Left lung (tissue), 10 donors: Measurements from ENCODE around the gene ISL2. TPM values are rescaled to one million over a fixed set of nuclear protein-coding genes. Genes with fewer than 3 reads are reported as not detected.

Source experiments
- ATAC-seq: fragments of 200-7000 bp; cut with Tn5 transposase; one replicate; pipeline ENCODE4 v1.9.1; 2020; ENCODE audit warnings: moderate library complexity
- DNase-seq, 4 donors: peaks; one replicate each; pipeline ENCODE4 v3.0.0-alpha.2; 2013 to 2020
- H3K27ac ChIP-seq, 2 donors: fragments of 200-600 bp; sonication (generic) in 1 of 2; one replicate each; pipeline versions ENCODE4 v1.5.0 to v1.8.0; 2020 to 2021
- H3K27me3 ChIP-seq, 2 donors: fragments of 200-600 bp; sonication (generic) in 1 of 2; one replicate each; pipeline versions ENCODE4 v1.5.0 to v1.8.0; 2020 to 2021
- H3K36me3 ChIP-seq, 2 donors: fragments of 200-600 bp; sonication (generic) in 1 of 2; one replicate each; pipeline versions ENCODE4 v1.5.0 to v1.8.0; 2020 to 2021
- H3K4me1 ChIP-seq, 2 donors: fragments of 200-600 bp; one replicate each; pipeline ENCODE4 v1.8.0; 2021
- H3K4me3 ChIP-seq, 2 donors: fragments of 200-600 bp; sonication (generic) in 1 of 2; one replicate each; pipeline versions ENCODE4 v1.5.0 to v1.8.0; 2020 to 2021; ENCODE audit warnings: mild to moderate bottlenecking in 1 of 2
- H3K9me3 ChIP-seq, 2 donors: fragments of 200-600 bp; sonication (generic) in 1 of 2; one replicate each; pipeline versions ENCODE4 v1.5.0 to v1.8.0; 2020 to 2021
- intact Hi-C, 2 donors: fragments of 100-400 bp; cut with DNase I; formaldehyde crosslinking; loops; one replicate each; pipeline versions ENCODE4 v1.11.2 to v1.14.2; 2022
- polyA plus RNA-seq, 6 donors: library from polyadenylated mRNA; unstranded; fragments of 120-200 nt; gene quantifications; one replicate each; pipeline ENCODE4 v1.2.1, GENCODE V29; 2013; ENCODE audit not compliant: insufficient read length in 6 of 6
- total RNA-seq, 2 donors: library from RNA; stranded (reverse); fragmentation: NEBNext Ultra II Directional; extraction: Animal tissue kit (Norgen Biotek cat#: 25700); gene quantifications; one replicate each; pipeline ENCODE4 v1.2.1, GENCODE V29; 2021
- TF ChIP-seq, protein P1 (sequence below), 2 donors: fragments of 200-600 bp; sonication (generic) in 1 of 2; IDR thresholded peaks; one replicate each; pipeline versions ENCODE4 v1.5.0 to v1.8.0; 2021; ENCODE audit warnings: antibody characterized with exemption in 2 of 2
- donor health status: DM: no; HTN: yes; CAD: no.
- donor health status: DM: no; HTN: no; CAD: no.

ISL2 gene
- total and polyA plus RNA-seq, 8 donors: 0.11 to 0.39 (median 0.16) TPM; not detected in 4

DNA sequence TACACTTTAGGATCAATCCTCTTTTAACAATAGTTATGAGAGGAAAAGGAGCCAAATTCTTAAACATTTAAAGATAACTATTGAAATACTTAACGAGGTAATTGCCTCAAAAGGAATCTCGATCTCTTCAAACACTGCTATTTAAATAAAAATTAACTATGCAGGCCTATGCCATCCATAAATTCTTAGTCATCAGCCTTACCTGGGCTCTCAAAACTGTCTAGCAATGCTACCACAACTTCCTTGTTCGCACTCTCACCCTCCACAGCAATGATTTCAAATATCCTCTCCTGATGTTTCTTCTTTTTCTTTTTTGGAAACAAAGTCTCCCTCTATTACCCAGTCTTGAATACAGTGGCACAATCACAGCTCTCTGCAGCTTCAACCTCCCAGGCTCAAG, 37.6 kb upstream of the ISL2 start:
- peaks cover 5 to 23% of the 10 kb centered on the region in 2 donors for H3K4me1 ChIP-seq
- no peaks in the 10 kb centered on the region for H3K36me3 ChIP-seq
- H3K27me3 ChIP-seq: no peaks in the 10 kb centered on the region
- no peak overlapping the region for H3K27ac ChIP-seq
- intact Hi-C loops: no loop called here
- ATAC-seq (peak; percentile 53), DNase-seq (no peak)
- TF ChIP-seq, protein P1, sequence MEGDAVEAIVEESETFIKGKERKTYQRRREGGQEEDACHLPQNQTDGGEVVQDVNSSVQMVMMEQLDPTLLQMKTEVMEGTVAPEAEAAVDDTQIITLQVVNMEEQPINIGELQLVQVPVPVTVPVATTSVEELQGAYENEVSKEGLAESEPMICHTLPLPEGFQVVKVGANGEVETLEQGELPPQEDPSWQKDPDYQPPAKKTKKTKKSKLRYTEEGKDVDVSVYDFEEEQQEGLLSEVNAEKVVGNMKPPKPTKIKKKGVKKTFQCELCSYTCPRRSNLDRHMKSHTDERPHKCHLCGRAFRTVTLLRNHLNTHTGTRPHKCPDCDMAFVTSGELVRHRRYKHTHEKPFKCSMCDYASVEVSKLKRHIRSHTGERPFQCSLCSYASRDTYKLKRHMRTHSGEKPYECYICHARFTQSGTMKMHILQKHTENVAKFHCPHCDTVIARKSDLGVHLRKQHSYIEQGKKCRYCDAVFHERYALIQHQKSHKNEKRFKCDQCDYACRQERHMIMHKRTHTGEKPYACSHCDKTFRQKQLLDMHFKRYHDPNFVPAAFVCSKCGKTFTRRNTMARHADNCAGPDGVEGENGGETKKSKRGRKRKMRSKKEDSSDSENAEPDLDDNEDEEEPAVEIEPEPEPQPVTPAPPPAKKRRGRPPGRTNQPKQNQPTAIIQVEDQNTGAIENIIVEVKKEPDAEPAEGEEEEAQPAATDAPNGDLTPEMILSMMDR (IDR thresholded peaks at IDR 0.05): no peak
- H3K4me3 ChIP-seq: no peak overlapping the region
- no peaks in the 10 kb centered on the region for H3K9me3 ChIP-seq

- DNase-seq: no peak
- Histone ChIP-seq H3K4me3 (no peak overlapping the region), H3K36me3 (no peaks in the 10 kb centered on the region), H3K4me1 (peaks cover 5 to 23% of the 10 kb centered on the region in 2 donors), H3K27ac (no peak overlapping the region), H3K27me3 (no peaks in the 10 kb centered on the region), H3K9me3 (no peaks in the 10 kb centered on the region)
- TF ChIP-seq, protein P1 (IDR thresholded peaks at IDR 0.05): no peak
- no peak for ATAC-seq
- intact Hi-C loops: no loop called here
These were observed 36.8 kb upstream of the ISL2 start for GRCh38 chr15:76299786-76300185.

- Histone ChIP-seq H3K9me3 (no peaks in the 10 kb centered on the region), H3K4me1 (peaks cover 3 to 41% of the 10 kb centered on the region in 2 donors), H3K27ac (no peak overlapping the region), H3K27me3 (no peaks in the 10 kb centered on the region), H3K4me3 (no peak overlapping the region), H3K36me3 (no peaks in the 10 kb centered on the region)
- intact Hi-C loops: no loop called here
- DNase-seq: no peak
- ATAC-seq: no peak
- TF ChIP-seq, protein P1 (IDR thresholded peaks at IDR 0.05): no peak
These were observed 32.7 kb upstream of the ISL2 start for GRCh38 chr15:76303909-76304308.

DNA sequence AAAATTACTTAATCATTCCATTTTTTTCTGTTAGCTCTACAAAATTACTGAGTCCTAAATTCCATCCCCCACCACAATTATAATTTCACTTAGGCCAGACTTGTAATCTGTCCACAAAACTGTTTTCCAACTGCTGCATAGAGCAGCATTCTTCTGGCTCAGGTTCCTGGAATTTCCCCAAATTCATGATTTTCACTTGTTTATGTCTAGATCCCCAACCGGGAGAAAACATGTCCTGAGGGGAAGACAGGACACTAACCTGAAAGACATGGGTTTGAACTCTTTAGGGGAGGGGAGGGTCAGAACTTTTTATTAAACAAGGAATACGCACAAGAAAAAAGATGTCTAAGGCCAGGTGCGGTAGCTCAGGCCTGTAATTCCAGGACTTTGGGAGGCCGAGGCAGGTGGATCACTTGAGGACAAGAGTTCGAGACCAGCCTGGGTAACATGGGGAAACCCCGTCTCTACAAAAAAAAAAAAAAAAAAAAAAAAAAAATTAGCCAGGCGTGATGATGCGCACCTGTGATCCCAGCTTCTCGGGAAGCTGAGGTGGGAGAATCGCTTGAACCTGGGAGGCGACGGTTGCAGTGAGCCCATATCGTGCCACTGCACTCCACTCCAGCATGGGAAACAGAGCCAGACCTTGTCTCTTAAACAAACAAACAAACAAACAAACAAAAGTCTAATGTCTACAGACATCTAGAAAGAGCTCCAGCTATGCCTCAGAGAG, 26.8 kb upstream of the ISL2 start:
- no peak for ATAC-seq
- Histone ChIP-seq H3K27me3 (no peaks in the 10 kb centered on the region), H3K27ac (no peak overlapping the region), H3K9me3 (no peaks in the 10 kb centered on the region), H3K4me3 (peak overlapping the region in 1 of 2 donors; percentile 85), H3K4me1 (peaks cover 0 to 49% of the 10 kb centered on the region in 2 donors), H3K36me3 (no peaks in the 10 kb centered on the region)
- TF ChIP-seq, protein P1 (IDR thresholded peaks at IDR 0.05): no peak
- peak in 2 of 4 donors; percentile 27 to 58 for DNase-seq
- intact Hi-C loops: no loop called here

DNA sequence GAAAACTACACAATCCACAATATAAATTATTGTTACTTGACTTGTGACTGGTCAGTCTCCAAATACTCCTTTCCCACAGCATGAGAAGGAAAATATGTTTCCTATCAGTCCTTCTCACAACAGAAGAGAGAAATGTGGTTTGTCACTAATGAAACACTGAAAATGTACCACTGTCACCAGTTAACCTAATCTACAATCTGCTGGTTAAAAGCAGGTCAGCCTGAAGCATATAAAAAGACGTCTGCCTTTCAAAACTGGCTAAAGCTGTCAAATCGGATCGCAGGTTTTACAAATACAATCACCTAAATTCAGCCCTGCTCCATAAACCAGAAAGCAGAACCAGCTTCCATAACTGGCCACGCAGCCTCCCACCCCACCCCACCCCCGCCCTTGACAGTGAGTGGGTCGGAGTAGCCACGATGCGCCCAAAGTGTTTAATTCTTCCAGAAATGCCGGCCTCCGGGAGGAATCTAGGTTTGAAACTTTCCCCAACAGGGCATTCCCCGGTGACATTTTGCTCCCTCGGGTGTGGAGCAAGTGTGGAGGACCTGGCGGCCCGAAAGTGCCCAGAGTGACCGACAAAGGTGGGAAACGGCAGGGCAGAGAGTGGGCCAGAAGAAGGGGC, 26.0 kb upstream of the ISL2 start:
- peaks cover 0 to 46% of the 10 kb centered on the region in 2 donors for H3K4me1 ChIP-seq
- peak overlapping the region; percentile 84 to 85 for H3K4me3 ChIP-seq
- peak overlapping the region; percentile 82 to 90 for H3K27ac ChIP-seq
- intact Hi-C loops: no loop called here
- TF ChIP-seq, protein P1 (IDR thresholded peaks at IDR 0.05): no peak
- H3K27me3 ChIP-seq: no peaks in the 10 kb centered on the region
- ATAC-seq (peak; percentile 55), DNase-seq (peak in 1 of 4 donors; percentile 21)
- H3K36me3 ChIP-seq: no peaks in the 10 kb centered on the region
- H3K9me3 ChIP-seq: no peaks in the 10 kb centered on the region
